Activated gamma-delta T cell treated with Interleukin-2 at 50 U/mL for 16 hours (primary cell): ENCODE results near the gene TNNI2.
"Not testable (repeated sequence)": the region's sequence is repeated elsewhere in the genome, so short reads cannot be mapped to it uniquely, and the experiment has no call there.

Experiments used
- DNase-seq: peaks from one replicate; pipeline ENCODE4 v3.0.0-alpha.2; 2020

TNNI2 gene

GRCh38 chr11:1838426-1839144 is at the start of gene TNNI2:
TSS of gene TNNI2 (plus strand) at chr11:1838981. CDS start at chr11:1839697, 716 bp downstream.
- DNase-seq: no peak

- no peak for DNase-seq
Observed at GRCh38 chr11:1791912-1792311, 46.9 kb upstream of the TNNI2 start.

DNA sequence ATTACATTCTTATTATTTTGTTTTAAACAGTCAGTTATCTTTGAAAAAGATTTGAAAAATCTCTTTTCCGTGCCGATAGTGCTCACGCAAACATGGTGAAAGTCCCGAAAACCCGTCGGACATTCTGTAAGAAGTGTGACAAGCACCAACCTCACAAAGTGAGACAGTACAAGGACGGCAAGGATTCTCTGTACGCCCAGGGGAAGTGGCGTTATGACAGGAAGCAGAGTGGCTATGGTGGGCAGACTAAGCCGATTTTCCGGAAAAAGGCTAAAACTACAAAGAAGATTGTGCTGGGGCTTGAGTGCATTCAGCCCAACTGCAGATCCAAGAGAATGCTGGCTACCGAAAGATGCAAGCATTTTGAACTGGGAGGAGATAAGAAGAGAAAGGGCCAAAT is 46.3 kb upstream of the TNNI2 start:
- DNase-seq: no peak

DNA sequence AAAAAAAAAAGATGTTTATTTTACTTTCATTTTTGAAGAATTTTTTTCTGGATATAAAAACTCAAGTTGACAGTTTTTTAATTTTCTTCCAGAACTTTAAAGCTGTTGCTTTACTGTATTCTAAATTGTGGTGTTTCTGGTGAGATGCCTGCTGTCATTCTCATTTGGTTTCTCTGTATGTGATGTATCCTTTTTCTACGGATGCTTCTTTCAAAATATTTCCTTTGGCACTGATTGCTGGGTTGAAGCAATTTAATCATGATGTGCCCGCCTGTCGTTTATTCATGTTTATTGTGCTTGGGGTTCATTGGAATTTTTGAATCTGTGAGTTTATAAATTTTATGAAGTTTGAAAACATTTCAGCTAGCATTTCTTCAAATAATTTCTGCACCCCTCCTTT is 45.7 kb upstream of the TNNI2 start:
- no peak for DNase-seq

GRCh38 chr11:1796413-1797011 is 42.3 kb upstream of the TNNI2 start:
- no peak for DNase-seq

- DNase-seq: no peak
Observed at GRCh38 chr11:1797391-1798125, 41.2 kb upstream of the TNNI2 start.

GRCh38 chr11:1803246-1803645 is 35.5 kb upstream of the TNNI2 start:
- DNase-seq: no peak

DNA sequence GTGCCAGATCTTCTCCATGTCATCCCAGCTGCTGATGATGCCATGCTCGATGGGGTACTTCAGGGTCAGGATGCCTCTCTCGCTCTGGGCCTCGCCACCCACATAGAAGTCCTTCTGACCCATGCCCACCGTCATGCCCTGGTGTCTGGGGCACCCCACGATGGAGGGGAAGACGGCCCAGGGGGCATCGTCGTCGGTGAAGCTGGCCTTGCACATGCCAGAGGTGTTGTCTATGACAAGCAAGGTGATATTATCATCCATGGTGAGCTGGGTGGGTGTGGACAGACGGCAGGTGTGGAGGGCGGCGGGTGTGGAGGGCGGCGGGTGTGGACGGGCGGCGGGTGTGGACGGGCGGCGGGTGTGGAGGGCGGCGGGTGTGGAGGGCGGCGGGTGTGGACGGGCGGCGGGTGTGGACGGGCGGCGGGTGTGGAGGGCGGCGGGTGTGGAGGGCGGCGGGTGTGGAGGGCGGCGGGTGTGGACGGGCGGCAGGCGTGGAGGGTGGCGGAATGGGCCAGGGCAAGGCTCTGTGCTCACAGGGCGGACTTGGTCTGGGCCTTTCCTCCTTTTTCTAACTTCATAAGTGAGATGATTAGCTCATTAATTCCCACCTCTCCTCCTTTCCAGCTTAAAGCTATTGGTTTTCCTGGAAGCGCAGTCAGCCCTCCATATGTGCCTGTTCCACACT is 34.8 kb upstream of the TNNI2 start:
- DNase-seq: not testable (repeated sequence)

DNA sequence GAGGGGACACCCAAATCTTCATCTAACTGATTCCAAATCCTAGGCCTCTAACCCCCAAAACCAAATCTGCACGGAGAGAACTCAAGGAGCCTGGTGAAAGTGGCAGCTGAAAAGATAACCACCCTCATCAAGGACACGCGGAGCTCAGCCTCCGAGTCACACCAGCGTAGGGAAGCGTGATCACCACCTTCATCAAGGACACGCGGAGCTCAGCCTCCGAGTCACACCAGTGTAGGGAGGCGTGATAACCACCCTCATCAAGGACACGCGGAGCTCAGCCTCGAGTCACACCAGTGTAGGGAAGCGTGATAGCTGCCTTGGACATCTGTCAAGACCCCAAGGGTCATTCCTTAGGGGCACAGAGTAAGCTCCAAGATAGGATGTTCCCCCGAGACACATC is 33.3 kb upstream of the TNNI2 start:
- DNase-seq: no peak

- no peak for DNase-seq
Observed at GRCh38 chr11:1807264-1807995, 31.4 kb upstream of the TNNI2 start.

DNA sequence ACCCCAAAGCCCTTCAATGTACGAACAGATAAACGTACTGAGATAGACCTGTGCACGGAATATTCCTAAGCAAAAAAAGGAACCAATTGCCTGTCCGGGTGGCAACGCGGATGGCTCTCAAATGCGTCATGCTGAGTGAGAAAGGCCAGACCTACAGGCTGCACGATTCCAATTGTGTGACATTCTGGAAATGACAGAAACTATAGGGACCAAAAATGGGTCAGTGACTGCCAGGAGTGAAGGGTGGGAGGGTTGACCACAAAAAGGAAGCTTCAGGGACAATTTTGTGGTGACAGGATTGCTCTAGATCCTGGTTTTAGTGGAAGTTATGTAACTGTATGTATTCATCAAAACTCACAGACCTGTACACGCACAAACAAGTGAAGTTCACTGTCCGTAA is 28.0 kb upstream of the TNNI2 start:
- DNase-seq: no peak

DNA sequence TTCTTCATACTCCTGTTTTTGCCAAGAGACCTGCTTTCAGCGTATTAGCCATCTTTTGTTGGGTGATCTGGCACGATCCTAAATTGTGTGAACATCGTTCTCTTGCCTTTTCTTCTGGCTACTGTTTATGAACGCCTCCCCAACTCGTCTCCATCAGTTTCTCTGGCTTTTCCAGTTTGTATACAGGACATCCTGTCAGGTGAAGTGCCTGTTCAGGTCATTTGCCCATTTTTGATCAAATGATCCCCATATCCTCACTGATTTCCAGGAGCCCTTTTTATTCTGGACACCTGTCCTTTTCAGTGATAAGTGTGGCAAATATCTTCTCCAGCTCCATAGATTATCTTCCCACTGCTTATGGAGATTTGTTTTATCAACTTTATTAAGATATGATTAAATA is 26.5 kb upstream of the TNNI2 start:
- DNase-seq: no peak

DNA sequence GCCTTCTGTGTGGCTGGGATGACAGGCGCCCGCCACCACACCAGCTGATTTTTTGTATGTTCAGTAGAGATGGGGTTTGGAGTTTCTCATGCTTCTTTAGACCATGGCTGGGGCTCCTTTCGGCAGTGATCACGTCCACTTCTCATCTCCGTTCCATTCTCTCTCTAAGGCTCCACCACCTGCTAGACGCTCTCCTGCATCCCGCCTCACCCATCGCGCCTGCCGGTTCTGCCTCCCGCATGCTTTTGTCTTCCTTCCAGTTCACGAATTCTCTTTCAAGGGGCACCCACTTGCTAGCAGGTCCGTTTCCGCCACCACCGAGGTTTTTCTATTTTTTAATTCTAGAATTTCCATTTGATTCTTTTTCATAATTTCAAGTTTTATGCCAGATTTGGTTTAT is 26.0 kb upstream of the TNNI2 start:
- no peak for DNase-seq

DNA sequence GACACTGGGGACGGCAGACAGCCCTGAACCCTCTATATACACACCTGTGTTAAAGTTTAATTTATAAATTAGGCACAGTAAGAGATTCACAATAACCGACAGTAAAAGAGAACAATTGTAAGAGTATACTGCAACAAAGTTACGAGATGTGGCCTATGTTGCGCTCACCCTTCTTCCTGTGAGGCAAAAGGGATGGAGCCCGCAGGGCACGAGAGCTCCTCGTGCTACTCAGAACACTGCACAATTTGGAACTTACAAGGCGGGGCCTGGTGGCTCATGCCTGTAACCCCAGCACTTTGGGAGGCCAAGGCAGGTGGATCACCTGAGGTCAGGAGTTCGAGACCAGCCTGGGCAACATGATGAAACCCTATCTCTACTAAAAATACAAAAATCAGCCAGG is 25.4 kb upstream of the TNNI2 start:
- DNase-seq: not testable (repeated sequence)

DNA sequence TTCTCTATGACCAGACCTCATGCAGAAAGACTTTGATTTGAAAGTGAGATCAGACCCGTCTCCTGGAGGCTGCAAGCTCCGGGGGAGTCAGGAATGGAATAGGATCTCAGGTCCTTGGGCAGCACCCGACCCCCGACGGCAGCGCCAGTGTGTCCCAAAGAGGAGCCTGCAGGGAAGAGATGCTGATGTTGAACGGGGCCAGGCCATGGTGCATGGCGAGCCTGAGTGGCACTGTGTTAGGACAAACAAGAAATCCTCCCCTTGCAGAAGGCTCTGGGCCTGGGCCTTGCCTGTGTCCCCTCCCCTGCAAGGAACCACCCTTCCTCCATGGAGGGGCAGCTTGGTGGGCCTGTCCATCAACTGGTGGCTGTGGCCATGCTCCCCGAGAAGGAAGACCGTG is 24.1 kb upstream of the TNNI2 start:
- DNase-seq: no peak

DNA sequence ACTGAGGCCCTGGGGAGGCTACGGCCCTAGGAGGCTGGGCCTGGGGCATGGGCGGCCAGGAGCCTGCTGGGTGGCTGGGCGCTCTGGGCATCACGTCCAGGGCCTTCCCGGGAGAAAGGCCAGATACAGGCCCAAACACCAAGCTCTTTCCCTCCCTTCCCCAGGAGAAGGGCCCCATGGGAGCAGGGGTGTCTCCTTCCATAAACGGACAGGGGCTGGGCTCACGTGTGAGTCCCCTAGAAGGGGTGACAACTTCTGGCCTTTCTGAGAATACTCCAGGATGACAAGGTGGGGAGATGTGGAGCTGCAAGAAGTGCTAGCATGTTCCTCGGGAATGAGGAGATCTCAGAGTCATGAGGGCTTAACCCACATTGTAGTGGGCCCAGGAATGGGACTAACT is 23.5 kb upstream of the TNNI2 start:
- DNase-seq: no peak

GRCh38 chr11:1815751-1816150 is 23.0 kb upstream of the TNNI2 start:
- DNase-seq: no peak

- no peak for DNase-seq
Observed at GRCh38 chr11:1817000-1817399, 21.8 kb upstream of the TNNI2 start.

GRCh38 chr11:1817511-1817910 is 21.3 kb upstream of the TNNI2 start:
- no peak for DNase-seq

DNA sequence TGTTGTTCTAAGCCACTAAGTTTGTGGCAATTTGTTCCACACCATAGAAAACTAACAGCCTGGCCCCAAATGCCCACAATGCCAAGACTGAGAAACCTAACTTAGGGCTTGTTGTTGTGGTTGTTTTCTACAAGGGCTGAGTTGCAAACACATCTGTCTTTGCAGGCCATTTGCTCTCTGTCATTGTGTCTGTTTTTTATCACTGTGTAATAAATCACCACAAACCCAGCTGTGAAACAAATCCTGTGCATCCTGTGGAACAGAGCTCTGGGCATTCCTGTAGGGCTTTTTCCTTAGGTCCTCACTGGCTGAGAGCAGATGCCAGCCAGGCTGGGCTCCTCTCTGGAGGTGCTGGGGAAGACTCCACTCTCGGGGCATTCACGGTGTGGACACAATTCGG is 19.7 kb upstream of the TNNI2 start:
- no peak for DNase-seq

DNA sequence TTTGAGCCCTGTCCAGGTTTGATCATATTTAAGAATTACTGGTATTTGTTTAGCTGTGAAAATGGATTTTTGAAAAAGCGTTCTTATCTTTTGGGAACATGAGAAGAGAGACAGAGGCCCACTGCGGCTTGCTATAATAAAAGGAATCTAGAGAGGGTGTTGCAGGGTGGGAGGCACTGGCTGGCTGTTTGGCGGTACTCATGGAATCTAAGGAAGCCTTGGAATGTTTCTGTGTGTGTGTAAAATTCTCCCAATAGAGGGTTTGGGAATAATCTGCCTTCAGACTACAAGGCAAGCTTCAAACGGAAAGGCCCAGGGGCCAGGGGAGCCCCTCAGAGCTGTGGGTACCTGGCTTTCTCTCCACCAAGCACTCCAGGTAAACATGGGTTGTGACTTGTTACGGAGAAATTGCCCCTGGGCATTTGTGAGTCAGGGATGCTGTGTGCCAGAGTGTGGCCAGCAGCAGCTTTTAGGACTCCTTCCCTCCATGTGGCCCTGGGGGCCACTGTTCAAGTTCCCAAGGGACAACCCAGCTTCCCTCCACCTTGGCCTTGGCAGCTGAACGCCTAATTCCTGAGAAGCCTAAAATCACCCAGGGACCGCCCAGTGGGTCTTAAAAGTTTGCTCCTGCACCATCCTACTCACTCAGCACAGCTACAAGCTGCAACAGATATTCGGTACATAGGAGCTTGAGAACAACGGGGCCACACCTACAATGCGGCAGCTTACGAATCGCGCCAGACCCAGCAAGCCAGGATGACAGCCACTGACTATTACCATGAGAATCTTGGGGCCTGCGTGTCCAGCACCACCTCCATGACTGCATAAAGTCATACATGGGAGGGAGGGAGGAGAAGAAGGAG is 18.1 kb upstream of the TNNI2 start:
- DNase-seq: no peak

DNA sequence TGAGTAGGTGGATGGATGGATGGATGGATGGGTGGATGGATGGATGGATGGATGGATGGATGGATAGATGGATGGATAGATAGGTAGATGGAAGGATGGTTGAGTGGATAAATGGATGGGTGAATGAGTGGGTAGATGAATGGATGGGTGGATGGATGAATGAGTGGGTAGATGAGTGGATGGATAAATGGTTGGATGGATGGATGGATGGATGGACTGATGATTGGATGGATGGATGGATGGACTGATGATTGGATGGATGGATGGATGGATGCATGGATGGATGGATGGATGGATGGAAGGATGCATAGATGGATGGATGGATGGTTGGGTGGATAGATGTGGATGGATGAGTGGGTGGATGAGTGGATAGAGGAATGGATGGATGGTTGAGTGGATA is 17.2 kb upstream of the TNNI2 start:
- no peak for DNase-seq
